ENCODE data around the gene NGF. TPM values are rescaled to one million over a fixed set of nuclear protein-coding genes. Genes with fewer than 3 reads are reported as not detected.
"Not testable (repeated sequence)": the region's sequence is repeated elsewhere in the genome, so short reads cannot be mapped to it uniquely, and the experiment has no call there.

Gene NGF
- total RNA-seq = 0.78 TPM

GRCh38 chr1:115337633-115338456 lies at the start of gene NGF:
Gene NGF (minus strand): TSS chr1:115338249. CDS start chr1:115286795, 51,454 bp downstream.
- peak; percentile 15 for DNase-seq

DNA sequence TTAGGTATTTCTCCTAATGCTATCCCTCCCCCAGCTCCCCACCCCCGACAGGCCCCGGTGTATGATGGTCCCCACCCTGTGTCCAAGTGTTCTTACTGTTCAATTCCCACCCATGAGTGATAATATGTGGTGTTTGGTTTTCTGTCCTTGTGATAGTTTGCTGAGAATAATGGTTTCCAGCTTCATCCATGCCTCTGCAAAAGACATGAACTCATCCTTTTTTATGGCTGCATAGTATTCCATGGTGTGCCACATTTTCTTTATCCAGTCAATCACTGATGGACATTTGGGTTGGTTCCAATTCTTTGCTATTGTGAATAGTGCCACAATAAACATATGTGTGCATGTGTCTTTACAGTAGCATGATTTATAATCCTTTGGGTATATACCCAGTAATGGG lies 45.4 kb upstream of the NGF start:
- not testable (repeated sequence) for DNase-seq

DNA sequence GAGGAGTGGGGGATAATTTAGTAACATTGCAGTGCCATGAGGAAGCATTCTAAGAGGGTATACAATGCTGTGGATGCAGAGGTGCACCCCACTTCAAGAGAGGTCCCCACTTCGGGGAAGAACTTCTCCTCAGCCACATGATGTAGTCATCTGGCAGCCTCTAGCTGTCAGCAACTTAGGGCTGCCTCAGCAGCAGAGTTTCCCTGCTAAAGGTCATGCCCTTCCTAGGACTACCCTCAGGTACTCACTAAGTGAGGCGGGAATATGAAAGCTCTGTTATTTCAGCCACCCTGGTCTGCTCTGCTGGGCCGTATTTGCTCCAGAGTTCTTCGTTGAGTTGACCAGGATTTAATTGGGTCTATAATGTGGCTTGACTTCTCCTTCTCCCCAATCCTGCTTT lies 41.9 kb upstream of the NGF start:
- no peak for DNase-seq

DNA sequence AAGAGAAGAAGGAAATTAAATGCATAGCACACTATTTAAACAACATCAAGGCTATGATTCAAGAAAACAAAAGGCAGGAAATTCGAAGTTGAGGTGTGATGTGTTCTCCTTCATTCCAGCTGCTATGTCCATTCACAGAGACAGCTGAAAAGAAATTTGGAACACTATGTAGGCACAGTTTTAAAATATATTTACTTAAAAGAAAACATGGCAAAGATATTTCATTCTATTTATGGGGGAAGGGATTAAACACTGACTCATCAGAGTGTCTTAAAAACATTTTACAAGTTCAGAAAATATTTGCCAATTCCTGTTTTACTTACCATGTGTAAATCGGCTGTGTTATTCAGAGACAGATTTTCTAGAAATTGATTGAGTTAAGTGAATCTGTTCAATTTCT lies 39.4 kb upstream of the NGF start:
- DNase-seq = no peak

DNA sequence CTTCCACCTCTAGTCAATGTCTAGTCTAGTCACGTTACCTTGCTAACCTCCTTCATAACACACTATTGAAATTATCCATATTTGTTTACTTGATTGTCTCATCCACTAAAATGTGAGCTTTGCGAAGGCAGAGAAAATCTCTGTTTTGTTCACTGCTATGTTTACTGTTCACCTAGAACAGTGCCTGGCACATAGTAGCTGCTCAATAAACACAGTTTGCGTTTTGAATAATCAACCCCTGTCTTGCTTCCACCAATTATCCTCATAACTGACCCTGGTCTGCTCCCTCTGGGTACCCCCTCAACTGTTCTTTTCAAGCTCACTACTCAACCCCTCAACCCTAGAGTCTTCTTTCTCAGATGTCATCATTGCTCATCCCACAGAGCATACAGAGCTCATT lies 36.5 kb upstream of the NGF start:
- no peak for DNase-seq

DNA sequence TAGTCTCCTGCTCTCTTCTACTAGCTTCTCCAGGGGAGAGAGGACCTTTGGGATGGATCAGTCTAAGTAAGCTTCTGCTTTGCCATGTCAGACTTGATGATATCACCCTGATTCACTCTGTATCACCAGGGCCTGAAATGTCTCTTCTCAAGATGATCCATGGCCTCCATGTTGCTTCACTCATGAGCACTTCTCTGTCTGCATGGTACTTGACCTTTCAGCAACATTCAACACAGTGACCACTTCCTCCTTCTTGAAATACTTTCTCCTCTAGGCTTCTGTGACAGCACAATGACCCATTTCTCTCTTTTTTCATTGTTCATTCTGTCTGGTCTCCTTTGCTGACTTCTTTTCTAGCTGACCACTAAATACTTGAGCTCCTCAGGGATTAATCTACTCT lies 35.3 kb upstream of the NGF start:
- no peak for DNase-seq

- DNase-seq = no peak
Observed at GRCh38 chr1:115365738-115366137, 27.7 kb upstream of the NGF start.

GRCh38 chr1:115364780-115365155 lies 26.7 kb upstream of the NGF start:
- no peak for DNase-seq

DNA sequence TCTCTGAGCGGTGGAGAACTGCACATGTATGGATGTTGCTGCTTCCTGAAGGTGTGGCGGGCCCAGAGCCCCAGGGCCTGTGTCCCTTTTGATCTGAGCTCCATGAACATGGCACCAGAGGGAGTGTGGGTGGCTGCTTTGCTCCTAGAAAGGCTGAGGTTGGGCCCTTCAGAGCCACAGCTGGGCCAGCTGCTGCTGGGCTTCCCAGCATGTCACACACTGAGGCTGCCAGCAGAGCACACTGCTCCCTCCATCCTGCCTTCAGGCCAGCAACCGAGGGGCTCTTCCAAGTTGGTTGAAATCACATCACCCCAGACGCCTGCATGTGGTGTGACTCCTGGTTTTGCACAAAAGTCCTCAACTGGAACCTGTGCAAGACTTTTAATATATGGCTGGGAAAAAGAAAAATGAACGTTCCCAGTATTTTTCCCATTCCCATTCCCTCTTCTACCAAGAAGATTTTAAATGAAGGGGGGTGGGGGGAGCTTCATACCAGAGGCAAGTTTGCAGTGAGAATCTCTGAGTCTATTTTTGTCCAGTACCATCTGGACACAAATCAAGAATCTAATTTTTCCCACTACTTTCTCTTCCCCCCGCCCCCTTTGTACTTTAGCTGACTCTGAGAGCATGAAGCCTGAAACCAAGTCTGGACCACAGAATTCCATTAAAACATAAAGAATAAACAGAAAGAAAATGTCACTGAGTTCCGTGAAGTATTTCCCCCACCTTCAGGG lies 26.2 kb upstream of the NGF start:
- no peak for DNase-seq

DNA sequence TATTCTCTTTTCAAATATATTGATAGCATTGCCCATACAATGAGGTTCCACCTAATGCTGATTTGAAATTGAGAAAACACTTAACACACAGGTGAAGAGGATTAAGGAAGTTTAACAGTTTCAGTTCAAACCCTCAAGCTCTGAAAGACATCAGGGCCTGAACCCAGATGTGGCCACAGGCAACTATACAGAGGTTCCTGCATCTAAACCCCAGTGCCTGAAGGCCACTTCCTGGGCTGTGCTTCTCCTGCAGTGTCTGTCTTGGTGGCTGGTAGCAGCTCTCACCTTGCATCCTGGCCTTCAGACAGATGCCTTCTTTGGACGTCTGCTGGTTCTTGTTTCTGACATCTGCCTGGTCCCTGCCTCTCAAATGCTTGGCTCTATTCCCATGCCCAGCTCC lies 25.1 kb upstream of the NGF start:
- DNase-seq = no peak

DNA sequence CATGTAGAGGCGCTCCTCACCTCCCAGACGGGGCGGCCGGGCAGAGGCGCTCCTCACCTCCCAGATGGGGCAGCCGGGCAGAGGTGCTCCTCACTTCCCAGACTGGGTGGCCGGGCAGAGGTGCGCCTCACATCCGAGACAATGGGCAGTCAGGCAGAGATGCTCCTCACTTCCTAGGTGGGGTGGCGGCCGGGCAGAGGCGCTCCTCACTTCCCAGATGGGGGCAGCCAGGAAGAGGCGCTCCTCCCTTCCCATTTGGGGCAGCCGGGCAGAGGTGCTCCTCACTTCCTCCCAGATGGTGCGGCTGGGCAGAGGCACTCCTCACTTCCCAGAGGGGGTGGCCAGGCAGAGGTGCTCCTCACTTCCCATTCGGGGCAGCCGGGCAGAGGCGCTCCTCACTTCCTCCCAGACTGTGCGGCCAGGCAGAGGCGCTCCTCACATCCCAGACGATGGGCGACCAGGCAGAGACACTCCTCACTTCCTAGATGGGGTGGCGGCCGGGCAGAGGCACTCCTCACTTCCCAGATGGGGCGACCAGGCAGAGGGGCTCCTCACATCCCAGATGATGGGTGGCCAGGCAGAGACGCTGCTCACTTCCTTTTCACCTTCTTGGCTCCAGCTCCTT lies 22.6 kb upstream of the NGF start:
- DNase-seq = not testable (repeated sequence)

GRCh38 chr1:115359787-115360452 lies 21.9 kb upstream of the NGF start:
- DNase-seq = not testable (repeated sequence)

GRCh38 chr1:115356356-115356755 lies 18.3 kb upstream of the NGF start:
- no peak for DNase-seq

DNA sequence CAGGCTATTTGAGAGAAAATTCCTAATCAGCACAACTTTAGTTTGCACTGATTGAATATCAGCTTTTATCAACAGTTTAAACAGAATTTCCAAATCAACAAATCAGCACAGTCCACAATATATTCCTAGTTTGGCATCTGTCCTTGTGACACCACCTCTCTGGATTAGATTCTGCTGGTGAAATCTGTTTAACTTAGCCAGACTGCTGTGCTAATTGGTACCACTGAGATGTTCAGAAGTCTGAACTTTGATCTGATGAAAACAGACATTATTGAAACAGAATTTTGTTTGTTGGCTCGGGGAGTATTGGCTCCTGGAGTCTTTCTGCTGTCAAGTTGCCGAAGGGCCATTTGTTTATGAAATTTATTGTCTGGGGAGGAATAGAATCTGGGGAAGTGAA lies 17.0 kb upstream of the NGF start:
- no peak for DNase-seq

GRCh38 chr1:115351143-115351542 lies 13.1 kb upstream of the NGF start:
- no peak for DNase-seq

DNA sequence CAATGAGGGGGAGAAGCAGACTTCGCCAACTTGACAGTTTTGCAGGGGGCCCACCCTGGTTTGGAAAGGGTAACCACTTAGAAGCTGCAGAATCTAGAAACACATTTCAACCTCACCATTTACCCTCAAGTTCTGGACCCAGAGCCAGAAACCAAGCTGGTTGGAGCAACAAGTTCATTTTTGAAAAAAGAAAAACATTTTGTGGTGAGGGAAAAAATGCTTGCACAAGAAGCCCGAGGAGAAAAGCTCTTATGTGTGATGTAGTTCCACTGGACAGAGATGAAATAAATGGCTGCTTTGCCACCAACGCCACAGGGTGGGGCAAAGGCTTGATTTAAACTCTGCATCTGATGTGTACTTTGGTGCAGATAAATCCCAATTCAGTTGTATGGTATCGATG lies 10.6 kb upstream of the NGF start:
- no peak for DNase-seq

DNA sequence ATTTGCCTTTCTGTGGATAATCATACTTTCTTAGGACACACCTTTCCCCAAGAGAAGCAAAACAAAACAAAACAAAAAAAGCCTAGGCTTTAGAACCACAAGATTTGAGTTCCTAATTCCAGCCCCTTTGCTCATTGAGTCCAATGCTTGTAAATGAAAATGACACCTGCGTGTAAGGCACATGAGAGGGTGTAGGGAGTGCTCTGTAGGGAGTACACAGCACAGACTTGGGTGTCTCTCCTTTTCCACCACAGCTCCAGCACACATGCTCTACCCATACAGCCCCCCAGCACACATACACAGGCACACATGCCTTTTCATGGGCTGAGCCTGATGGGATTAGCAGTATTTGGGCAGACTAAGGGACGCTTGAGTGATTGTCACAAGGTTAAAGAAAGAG lies 9.2 kb upstream of the NGF start:
- DNase-seq = no peak

- DNase-seq = no peak
Observed at GRCh38 chr1:115343200-115343737, 5.2 kb upstream of the NGF start.

DNA sequence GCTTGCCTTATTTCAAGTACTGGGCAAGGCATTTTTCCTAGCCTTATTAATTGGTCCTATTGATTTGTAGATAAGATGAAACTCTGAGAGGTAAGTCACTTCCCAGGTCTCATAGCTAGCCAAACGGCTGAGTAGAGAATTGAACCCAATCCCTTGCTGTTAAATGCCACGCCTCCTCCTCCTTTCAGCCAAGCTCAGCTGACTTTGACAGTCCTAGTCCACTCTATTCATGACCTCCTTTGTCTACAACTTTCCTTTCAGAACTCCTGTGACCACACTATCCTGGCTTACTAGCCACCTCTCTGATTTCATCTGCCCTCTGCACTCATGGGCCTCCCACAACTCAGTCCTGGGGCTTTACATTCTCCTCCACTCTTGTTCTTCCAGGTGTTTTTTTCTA lies 3.9 kb upstream of the NGF start:
- DNase-seq = no peak

DNA sequence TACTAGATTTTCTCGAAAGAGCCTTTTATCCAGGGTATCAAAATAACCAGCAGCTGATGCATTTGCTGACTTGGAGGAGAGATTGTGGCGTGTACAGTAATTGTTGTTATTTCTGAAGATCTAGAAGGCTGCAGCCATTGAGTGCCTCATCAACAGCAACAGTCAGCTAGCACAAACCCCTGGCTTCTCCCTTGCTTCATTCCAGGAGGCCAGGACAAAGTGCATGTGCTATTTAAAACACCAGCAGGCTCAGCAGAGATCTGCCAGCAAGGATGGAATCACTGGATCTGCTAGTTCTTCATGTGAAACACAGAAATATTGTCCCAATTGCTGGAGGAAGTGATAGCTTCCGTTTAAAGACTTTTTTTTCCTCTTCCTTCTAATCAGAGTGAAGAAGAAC lies 2.8 kb upstream of the NGF start:
- no peak for DNase-seq

DNA sequence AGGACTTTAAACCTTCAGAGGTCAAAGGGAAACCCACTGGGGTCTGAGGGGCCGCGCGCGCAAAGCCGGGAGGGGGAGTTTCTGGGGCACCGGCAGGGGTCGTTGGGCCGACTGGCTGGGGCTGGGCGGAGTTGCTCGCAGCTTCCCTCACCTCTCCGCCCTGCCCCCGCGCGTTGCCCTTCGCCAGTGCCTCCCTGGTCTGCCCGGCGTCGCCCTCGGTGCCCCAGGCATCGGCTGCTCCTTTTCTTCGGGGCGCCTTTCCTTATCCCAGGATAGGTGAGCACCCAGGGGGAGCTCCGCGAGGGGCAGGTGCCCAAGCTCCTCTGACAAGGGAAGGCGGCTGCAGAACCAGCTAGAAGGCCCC lies 390 bp upstream of the NGF start:
- no peak for DNase-seq

- no peak for DNase-seq
Observed at GRCh38 chr1:115337276-115337632, 795 bp downstream of the NGF start.

DNA sequence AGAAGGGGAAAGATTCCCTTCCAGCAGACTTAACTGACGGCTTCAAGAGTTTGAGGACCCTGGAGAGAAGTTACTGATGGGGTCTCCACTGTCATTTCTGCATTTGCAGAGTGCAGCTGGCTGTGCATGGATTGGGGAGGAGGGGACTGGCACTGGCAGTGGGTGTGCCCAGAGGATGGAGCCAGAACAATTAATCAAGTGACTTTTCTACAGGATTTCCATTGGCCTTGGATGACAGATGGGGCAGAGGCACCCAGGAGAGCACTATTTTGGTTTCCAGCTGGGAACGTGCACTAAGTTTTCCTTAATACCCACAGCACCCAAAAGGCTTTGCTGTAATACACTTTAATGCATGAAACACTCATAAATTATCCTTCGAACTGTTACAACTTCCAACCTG lies 1.3 kb downstream of the NGF start:
- no peak for DNase-seq

Data from occipital lobe (tissue), 2 donors.